ENCODE data around the gene NPIPA1. TPM values are rescaled to one million over a fixed set of nuclear protein-coding genes. Genes with fewer than 3 reads are reported as not detected.
"Not testable (repeated sequence)": the region's sequence is repeated elsewhere in the genome, so short reads cannot be mapped to it uniquely, and the experiment has no call there.

Gene NPIPA1
- total and polyA plus RNA-seq, 9 of the 15 experiments (the other 6 are each of a cell fraction or from before 2014, with no cell fraction given) = 8.2 to 48.7 (median 27.2) TPM

GRCh38 chr16:14996702-14997101, 59.5 kb downstream of the NPIPA1 start:
- 44% methylated on average over 4 of the region's 6 CpGs for WGBS (ENCODE audit: insufficient coverage, low coverage, missing lambda C conversion rate)

GRCh38 chr16:14998300-14998699, 61.1 kb downstream of the NPIPA1 start:
- in situ Hi-C loops (cut with MboI); H3K9ac ChIP-seq (ENCODE audit: insufficient read depth in 1 of 2, low read depth in 2 of 2, low read length in 2 of 2); DNase-seq (ENCODE audit: extremely low read depth in 1 of 4, low spot score in 3 of 4); H2AFZ ChIP-seq (ENCODE audit: low read depth, low read length); H3K4me3 ChIP-seq; POLR2A ChIA-PET; H3K27ac ChIP-seq (ENCODE audit: extremely low read depth, low read depth, low read length); H3K27me3 ChIP-seq (ENCODE audit: control insufficient read depth in 2 of 2, insufficient read depth in 2 of 2, low read length in 2 of 2); intact Hi-C loops (cut with micrococcal nuclease); H4K20me1 ChIP-seq (replicated peaks; ENCODE audit: control insufficient read depth, insufficient read depth, low read length); H3K9me1 ChIP-seq (ENCODE audit: control insufficient read depth, insufficient read depth, low read length); FAIRE-seq; CTCF ChIA-PET (ENCODE audit: low intra/inter-chr PET ratio); ATAC-seq; H3K9me3 ChIP-seq (replicated peaks; ENCODE audit: control insufficient read depth, insufficient read depth, low read depth, low read length); H3K4me2 ChIP-seq (ENCODE audit: insufficient read depth, low read length); BruUV-seq (replicated peaks); H3K4me1 ChIP-seq (replicated peaks in 1 of 2; ENCODE audit: control insufficient read depth in 2 of 2, insufficient read depth in 2 of 2, low read length in 2 of 2): not testable (repeated sequence)
- Histone ChIP-seq H3K79me2 (ENCODE audit: control insufficient read depth, insufficient read depth, low read length) (peaks cover 11% of the 10 kb centered on the region; the same call in 2 of the 3 replicates), H3K36me3 (ENCODE audit: control insufficient read depth, insufficient read depth, low read length) (peaks cover 14% of the 10 kb centered on the region; the same call in 1 of the 3 replicates)
- WGBS (ENCODE audit: insufficient coverage, low coverage, missing lambda C conversion rate) = 90% methylated on average over 7 of the region's 7 CpGs

More at GRCh38 chr16:14996702-14997101, 59.5 kb downstream of the NPIPA1 start:
- H3K27ac ChIP-seq (ENCODE audit: extremely low read depth, low read depth, low read length); in situ Hi-C loops (cut with MboI); H3K27me3 ChIP-seq (ENCODE audit: control insufficient read depth in 2 of 2, insufficient read depth in 2 of 2, low read length in 2 of 2); H3K4me2 ChIP-seq (ENCODE audit: insufficient read depth, low read length); CTCF ChIA-PET (ENCODE audit: low intra/inter-chr PET ratio); H3K4me3 ChIP-seq; H3K4me1 ChIP-seq (replicated peaks in 1 of 2; ENCODE audit: control insufficient read depth in 2 of 2, insufficient read depth in 2 of 2, low read length in 2 of 2); H3K9ac ChIP-seq (ENCODE audit: insufficient read depth in 1 of 2, low read depth in 2 of 2, low read length in 2 of 2); H4K20me1 ChIP-seq (replicated peaks; ENCODE audit: control insufficient read depth, insufficient read depth, low read length); H3K9me1 ChIP-seq (ENCODE audit: control insufficient read depth, insufficient read depth, low read length); DNase-seq (ENCODE audit: extremely low read depth in 1 of 4, low spot score in 3 of 4); BruUV-seq (replicated peaks); H2AFZ ChIP-seq (ENCODE audit: low read depth, low read length); intact Hi-C loops (cut with micrococcal nuclease); H3K9me3 ChIP-seq (replicated peaks; ENCODE audit: control insufficient read depth, insufficient read depth, low read depth, low read length): not testable (repeated sequence)
- H3K36me3 ChIP-seq (ENCODE audit: control insufficient read depth, insufficient read depth, low read length) = peaks cover 12% of the 10 kb centered on the region; the same call in 1 of the 3 replicates
- POLR2A ChIA-PET = interaction anchor here (1.4 kb wide), 1 partner anchor 17 kb away, joined by 4 read pairs; no protein-coding TSS in a partner anchor
- FAIRE-seq (peak; percentile 37), ATAC-seq (peak; percentile 63)
- H3K79me2 ChIP-seq (ENCODE audit: control insufficient read depth, insufficient read depth, low read length) = peaks cover 21% of the 10 kb centered on the region
- 0 out of 2 replicates have a peak, but pooled peaks have one; percentile 33 for TF ChIP-seq FOSL1 (tag; conservative IDR thresholded peaks at IDR 0.05)

- CTCF ChIA-PET (ENCODE audit: low intra/inter-chr PET ratio); BruUV-seq (replicated peaks); intact Hi-C loops (cut with micrococcal nuclease); H4K20me1 ChIP-seq (replicated peaks; ENCODE audit: control insufficient read depth, insufficient read depth, low read length); H3K27me3 ChIP-seq (ENCODE audit: control insufficient read depth in 2 of 2, insufficient read depth in 2 of 2, low read length in 2 of 2); DNase-seq (ENCODE audit: extremely low read depth in 1 of 4, low spot score in 3 of 4); ATAC-seq; in situ Hi-C loops (cut with MboI); H3K9me3 ChIP-seq (replicated peaks; ENCODE audit: control insufficient read depth, insufficient read depth, low read depth, low read length); H3K27ac ChIP-seq (ENCODE audit: extremely low read depth, low read depth, low read length); FAIRE-seq; POLR2A ChIA-PET; H3K9ac ChIP-seq (ENCODE audit: insufficient read depth in 1 of 2, low read depth in 2 of 2, low read length in 2 of 2); H3K4me2 ChIP-seq (ENCODE audit: insufficient read depth, low read length); H3K9me1 ChIP-seq (ENCODE audit: control insufficient read depth, insufficient read depth, low read length); H3K4me1 ChIP-seq (replicated peaks in 1 of 2; ENCODE audit: control insufficient read depth in 2 of 2, insufficient read depth in 2 of 2, low read length in 2 of 2); H2AFZ ChIP-seq (ENCODE audit: low read depth, low read length); H3K4me3 ChIP-seq: not testable (repeated sequence)
- 93% methylated on average over 3 of the region's 3 CpGs for WGBS (ENCODE audit: insufficient coverage, low coverage, missing lambda C conversion rate)
- Histone ChIP-seq H3K36me3 (ENCODE audit: control insufficient read depth, insufficient read depth, low read length) (peaks cover 22% of the 10 kb centered on the region; the same call in 1 of the 3 replicates), H3K79me2 (ENCODE audit: control insufficient read depth, insufficient read depth, low read length) (peaks cover 11% of the 10 kb centered on the region; the same call in 2 of the 3 replicates)
Observed at GRCh38 chr16:14999845-15000244, 62.6 kb downstream of the NPIPA1 start.
